ENCODE measurements around the gene ZP2.

- TF ChIP-seq CTCF (IDR thresholded peaks at IDR 0.05) (no peak), POLR2AphosphoS5 (IDR thresholded peaks at IDR 0.05) (no peak), POLR2A (IDR thresholded peaks at IDR 0.05) (no peak), EP300 (IDR thresholded peaks at IDR 0.05) (no peak)
These were observed 25.6 kb downstream of the ZP2 start for GRCh38 chr16:21185659-21186325.

All from gastroesophageal sphincter (tissue), 3 donors.